ENCODE data around the gene SSTR5.

GRCh38 chr16:1121601-1122397 lies 49.3 kb downstream of the SSTR5 start:
- TF ChIP-seq, protein P1, sequence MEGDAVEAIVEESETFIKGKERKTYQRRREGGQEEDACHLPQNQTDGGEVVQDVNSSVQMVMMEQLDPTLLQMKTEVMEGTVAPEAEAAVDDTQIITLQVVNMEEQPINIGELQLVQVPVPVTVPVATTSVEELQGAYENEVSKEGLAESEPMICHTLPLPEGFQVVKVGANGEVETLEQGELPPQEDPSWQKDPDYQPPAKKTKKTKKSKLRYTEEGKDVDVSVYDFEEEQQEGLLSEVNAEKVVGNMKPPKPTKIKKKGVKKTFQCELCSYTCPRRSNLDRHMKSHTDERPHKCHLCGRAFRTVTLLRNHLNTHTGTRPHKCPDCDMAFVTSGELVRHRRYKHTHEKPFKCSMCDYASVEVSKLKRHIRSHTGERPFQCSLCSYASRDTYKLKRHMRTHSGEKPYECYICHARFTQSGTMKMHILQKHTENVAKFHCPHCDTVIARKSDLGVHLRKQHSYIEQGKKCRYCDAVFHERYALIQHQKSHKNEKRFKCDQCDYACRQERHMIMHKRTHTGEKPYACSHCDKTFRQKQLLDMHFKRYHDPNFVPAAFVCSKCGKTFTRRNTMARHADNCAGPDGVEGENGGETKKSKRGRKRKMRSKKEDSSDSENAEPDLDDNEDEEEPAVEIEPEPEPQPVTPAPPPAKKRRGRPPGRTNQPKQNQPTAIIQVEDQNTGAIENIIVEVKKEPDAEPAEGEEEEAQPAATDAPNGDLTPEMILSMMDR (IDR thresholded peaks at IDR 0.05): no peak
- no peak for TF ChIP-seq POLR2A (IDR thresholded peaks at IDR 0.05)
